HG03025 (cell line): ENCODE results near the gene PLXNA4.

Experiments
- ATAC-seq: cut with Tn5 transposase; IDR thresholded peaks from one replicate; pipeline ENCODE4 v1.9.1; 2021; ENCODE audit warnings: mild to moderate bottlenecking, moderate library complexity; ENCODE audit not compliant: unreplicated experiment, low FRiP score

PLXNA4 gene

DNA sequence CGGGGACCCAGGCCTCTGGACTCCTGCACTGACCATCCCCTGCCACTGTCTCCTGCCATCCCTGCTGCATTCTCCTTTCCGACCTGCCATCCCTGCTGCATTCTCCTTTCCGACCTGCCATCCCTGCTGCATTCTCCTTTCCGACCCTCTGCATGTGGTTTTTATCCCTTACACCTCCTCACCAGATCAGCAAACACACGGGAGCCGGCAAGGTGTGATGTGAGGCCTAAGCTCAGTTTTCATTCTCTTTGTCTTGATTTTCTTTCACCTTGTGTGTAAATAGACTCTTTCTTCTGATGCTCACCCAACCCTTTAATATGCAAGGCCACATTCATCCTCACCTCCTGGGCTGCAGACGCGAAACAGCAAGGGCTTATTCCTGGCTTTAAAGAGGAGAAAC, 11.4 kb downstream of the PLXNA4 start:
- no peak for ATAC-seq

DNA sequence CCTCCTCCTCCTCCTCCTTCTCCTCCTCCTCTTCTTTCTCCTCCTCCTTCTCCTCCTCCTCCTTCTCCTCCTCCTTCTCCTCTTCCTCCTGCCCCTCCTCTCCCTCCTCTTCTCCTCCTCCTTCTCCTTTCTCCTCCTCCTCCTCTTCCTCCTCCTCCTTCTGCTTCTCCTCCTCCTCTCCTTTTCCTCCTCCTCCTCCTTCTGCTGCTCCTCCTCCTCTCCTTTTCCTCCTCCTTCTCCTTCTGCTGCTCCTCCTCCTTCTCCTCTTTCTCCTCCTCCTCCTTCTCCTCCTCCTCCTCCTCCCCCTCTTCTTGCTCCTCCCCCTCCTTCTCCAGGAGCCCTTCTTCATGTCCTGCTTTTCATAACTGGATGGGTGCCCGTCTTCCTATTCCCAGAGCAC, 12.2 kb downstream of the PLXNA4 start:
- ATAC-seq, result no peak

- ATAC-seq, result no peak
These were observed 13.6 kb downstream of the PLXNA4 start for GRCh38 chr7:132562690-132563089.

DNA sequence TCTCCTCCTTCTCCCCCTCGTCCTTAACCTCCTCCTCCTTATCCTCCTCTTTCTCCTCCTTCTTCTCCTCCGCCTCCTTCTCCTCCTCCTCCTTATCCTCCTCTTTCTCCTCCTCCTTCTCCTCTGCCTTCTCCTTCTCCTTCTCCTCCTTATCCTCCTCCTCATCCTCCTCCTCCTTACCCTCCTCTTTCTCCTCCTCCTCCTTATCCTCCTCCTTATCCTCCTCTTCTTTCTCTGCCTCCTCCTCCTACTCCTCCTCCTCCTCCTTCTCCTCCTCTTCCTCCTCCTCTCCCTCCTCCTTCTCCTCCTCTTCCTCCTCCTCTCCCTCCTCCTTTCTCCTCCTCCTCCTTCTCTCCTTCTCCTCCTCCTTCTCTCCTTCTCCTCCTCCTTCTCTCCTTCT, 14.5 kb downstream of the PLXNA4 start:
- ATAC-seq, result no peak

DNA sequence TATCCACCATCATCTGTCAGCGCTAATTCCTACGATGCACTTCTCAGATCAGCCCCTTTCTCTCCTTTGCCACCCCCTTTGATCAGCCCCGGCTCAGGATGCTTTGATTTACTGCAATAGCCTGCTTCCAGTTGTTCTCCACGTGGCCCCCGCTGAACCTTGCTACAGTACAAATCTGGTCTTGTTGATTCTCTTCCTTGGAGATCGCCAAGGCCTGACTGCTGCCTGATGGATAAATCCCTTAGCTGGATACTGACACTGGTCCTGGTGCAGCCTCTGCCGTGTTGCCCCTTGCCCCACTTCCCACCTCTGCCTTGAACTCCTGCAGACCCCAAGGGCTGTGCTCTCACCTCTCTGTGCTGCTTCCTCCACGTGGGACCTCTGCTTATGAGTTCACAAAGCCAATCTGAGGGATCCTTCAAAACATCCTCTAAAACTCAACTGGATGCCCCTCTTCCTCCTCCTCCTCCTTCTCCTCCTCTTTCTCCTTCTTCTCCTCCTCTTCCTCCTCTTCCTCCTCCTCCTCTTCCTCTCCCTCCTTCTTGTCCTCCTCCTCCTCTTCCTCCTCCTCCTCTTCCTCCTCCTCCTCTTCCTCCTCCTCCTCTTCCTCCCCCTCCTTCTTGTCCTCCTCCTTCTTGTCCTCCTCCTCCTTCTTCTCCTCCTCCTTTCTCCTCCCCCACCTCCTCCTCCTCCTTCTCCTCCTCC, 15.3 kb downstream of the PLXNA4 start:
- no peak for ATAC-seq

DNA sequence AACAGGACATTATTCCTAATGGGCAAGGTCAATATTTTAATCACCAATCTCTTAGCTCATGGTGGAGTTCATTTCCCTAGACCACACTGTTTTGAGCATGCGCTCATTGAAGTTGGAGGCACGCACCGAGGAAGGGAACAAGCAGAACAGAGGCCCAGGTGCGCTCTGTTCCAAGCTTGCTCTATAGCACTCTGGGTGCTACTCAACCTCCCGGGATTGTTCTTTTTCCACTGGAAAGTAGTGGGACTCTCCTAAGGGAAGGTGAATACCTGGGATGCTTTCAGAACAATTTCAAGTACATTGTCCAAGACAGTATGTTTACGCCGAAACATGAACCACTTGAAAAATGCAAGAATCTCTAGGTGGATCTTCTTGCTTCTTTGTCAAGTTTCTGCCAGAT, 16.2 kb downstream of the PLXNA4 start:
- ATAC-seq, result no peak

DNA sequence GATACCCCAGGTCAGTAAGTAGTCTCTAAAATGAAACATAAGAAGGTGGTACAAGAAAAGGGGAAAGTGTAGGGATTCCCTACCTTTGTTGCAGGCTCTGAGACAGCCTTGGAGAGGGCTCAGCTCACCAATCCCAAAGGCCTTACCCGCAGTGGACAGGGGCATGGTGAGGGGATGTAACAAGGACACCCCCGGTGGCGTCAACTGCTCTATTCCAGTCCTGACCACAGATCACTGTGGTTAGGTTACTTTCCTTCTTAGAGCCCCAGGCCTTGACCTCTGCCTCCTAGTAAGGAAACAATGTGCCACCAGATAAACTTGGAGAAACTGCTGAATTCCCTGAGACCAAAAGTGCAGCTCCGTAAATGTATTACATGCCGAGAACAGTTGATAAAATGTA, 17.5 kb downstream of the PLXNA4 start:
- ATAC-seq, result no peak

- no peak for ATAC-seq
These were observed 18.7 kb downstream of the PLXNA4 start for GRCh38 chr7:132557489-132558044.

DNA sequence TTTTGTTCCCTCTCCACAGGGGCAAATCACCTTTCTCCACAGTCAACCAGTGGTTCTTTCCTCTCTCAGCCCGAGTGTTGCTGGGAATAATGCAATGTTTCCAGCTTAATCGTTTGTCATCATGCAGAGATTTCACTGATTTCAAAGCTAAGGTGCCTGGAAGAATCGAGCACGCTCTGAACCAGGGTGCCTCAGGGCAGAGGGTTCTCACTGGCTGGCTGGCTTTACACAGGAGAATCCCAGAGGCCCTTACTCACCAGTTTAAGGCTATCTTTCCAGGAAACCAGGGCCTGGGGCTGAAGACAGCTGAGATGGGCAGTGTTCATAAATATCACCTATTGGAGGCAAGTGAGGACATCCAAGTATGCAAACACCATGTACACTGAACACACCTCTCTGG, 21.8 kb downstream of the PLXNA4 start:
- no peak for ATAC-seq

- ATAC-seq, result no peak
These were observed 23.2 kb downstream of the PLXNA4 start for GRCh38 chr7:132553031-132553430.

- ATAC-seq, result no peak
These were observed 24.4 kb downstream of the PLXNA4 start for GRCh38 chr7:132551886-132552285.

- no peak for ATAC-seq
These were observed 24.8 kb downstream of the PLXNA4 start for GRCh38 chr7:132551439-132551838.

DNA sequence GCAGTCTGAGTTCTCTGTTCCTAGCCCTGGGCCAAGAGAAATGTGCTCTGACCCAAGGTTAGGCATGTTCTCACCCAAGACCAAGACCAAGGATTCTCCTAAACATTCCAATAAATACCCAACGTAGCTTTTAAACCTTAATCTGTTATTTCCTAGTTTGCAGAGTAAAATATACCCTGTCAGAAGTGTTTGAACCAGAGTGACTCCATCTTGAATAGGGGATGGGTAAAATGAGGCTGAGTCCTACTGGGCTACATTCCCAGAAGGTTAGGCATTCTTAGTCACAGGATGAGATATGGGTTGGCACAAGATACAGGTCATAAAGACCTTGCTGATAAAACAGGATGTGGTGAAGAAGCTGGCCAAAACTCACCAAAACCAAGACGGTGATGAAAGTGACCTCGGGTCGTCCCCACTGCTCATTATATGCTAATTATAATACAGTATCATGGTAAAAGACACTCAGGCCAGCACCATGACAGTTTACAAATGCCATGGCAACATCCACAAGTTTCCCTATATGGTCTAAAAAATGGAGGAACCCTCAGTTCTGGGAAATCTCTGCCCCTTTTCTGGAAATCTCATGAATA, 27.7 kb downstream of the PLXNA4 start:
- no peak for ATAC-seq

DNA sequence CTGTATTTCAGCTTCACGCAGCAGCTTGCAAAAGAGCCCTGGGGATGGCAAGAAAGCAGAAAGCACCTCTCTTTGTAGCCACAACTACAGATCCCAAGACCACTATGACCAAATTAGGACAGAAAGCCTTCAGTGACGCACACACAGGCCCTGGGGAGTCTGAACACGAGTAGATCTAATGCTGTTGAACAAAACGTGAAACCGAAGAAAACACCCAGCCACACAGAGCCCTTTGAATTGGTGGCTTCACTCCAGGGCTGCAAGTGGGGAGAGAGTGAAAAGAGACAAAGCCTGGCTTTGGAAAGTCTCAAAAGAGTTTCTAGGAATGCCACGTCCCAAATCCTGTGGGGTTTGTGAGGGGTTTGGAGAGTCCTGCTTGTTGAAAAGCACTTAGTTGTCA, 28.4 kb downstream of the PLXNA4 start:
- no peak for ATAC-seq

- no peak for ATAC-seq
These were observed 29.7 kb downstream of the PLXNA4 start for GRCh38 chr7:132546366-132547127.

DNA sequence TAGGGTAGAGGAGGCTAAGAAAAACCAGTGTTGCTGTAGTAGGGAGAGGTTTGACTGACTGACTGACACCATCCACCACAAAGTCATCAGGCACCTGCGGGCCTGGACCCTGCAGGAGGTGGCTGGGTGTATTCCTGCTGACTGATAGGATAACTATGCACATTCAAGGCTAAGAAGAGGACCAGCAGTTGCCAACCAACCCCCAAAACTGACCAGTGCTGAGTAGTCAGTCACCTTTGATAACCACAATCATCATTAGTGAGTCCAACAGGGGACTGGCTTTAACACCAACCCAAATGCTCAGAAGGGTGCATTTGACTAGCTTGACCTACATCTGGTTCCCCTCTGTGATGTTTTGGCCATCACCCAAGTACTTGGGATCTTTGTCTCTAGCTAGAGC, 30.5 kb downstream of the PLXNA4 start:
- ATAC-seq, result no peak

- no peak for ATAC-seq
These were observed 31.3 kb downstream of the PLXNA4 start for GRCh38 chr7:132544999-132545398.

DNA sequence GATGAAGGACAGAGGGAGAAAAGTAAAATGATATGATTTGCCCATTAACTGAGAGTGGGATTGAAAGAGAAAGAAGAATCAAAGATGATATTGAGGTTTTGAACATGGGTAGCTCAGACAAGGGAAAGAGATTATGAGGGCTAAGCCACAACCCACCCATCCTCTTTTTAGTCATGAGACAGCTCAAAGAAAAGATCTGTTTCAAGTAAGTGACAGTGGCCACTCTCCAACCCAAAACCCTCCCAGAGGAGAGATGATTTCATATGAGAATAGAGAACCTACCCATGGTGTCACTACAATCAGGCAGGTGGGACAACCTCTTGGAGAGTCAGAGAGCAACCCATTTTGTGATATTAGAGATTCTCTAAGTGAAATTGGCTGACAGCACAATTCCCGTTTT, 32.2 kb downstream of the PLXNA4 start:
- no peak for ATAC-seq

DNA sequence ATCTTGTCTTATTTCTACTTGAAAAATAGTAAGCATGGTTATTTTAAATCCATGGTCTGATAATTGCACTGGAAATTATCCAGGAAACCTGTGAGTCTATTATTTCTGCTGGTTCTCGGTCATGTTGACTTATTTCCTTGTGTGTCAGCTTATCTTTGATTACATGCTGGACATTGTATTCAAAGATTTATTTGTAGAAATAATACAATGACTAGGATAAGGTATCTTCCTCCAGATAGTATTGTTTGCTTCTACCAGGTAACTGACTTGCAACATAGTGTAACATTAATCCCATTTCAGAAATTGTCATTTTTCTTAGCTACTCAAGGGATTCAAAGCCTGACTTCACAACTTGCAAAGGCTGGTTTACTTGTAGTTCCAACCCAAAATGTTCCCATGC, 33.4 kb downstream of the PLXNA4 start:
- ATAC-seq, result no peak

DNA sequence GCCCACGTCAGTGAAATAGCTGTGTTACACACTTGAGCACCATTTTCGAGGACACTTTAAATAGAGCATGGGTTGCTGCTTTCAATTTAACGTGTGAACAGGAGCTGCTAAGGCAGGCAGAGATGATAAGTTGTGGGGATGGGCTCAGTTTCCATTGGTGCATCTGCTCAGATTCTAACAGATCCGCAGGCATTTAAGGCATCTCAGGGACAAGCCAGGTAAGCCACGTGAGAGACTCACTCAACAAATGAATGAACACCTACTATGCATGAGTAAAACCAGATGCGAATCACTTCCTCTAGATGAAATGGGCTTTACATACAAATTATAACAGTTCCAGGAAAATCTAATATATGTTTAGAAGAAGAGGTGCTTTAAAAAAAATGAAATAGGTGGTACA, 34.6 kb downstream of the PLXNA4 start:
- no peak for ATAC-seq

GRCh38 chr7:132537456-132538145, 38.7 kb downstream of the PLXNA4 start:
- no peak for ATAC-seq
